GM21515 (cell line): ENCODE results near the gene SMIM15.
"Not testable (repeated sequence)": the region's sequence is repeated elsewhere in the genome, so short reads cannot be mapped to it uniquely, and the experiment has no call there.

ENCODE experiments used
- ATAC-seq: cut with Tn5 transposase; IDR thresholded peaks from one replicate; pipeline ENCODE4 v1.9.1; 2021; ENCODE audit not compliant: unreplicated experiment

The SMIM15 gene, protein sequence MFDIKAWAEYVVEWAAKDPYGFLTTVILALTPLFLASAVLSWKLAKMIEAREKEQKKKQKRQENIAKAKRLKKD

DNA sequence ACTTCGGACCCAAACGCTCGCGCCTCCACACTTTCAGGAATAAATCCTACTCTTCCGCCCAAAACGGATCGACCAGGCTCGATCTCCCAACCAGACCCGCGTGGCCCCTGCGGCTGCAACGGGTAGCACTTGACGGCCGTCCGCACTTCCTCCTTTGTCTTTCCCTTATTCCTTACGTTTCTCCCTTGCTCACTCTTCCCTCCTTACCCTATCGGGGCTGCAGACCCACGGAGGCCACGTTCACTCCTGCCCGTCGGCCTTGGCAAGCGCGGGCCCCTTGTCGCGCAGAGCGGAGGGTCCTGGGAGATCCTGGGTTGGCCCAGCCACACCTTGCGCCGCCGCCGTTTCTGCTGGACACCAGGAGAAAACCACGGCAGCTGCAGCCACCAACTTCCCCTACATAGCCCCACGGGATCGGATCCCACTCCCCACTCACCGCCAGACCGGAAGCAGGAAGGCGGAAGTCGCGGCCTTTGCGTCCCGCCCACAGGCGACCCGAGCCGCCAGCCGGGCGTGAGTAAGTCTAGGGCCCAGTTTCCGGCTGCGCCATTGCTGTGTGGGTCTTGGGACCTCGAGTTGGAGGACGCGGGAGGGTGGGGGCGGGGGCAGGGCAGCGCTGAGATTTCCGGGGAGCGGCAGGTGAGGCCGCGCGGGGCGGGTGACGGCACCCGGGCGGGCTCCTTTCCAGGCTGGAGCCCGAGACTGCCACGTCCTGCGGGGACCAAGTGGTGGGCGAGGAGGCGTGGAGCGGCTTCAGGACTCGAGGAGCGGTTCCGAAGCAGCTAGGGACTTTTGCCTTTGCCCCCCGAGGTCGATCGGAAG is at the start of gene SMIM15:
Gene SMIM15 (minus strand): TSS at position 459 of the 822 bp plus-strand sequence. CDS start 2,297 bp downstream, outside the sequence.
- peak; percentile 97 for ATAC-seq

DNA sequence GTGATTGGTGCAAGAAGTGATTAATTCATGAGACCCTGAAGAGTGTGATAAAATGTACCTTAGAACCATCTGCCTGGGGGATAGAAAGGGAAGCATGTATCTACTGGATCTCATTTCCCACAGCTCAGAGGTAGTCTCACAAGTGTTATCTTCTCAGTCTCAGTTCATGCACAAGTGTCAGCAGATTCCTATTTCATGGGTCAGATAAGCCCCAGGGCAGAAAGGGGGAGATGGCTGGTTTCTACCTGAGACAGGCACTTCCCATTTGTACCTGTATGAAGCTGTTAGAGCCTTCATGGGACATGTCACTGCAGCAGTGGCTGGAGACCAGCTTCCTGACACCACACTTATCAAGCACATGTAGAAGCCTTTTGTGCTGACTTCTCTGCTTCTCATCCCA is 45.6 kb upstream of the SMIM15 start:
- no peak for ATAC-seq

DNA sequence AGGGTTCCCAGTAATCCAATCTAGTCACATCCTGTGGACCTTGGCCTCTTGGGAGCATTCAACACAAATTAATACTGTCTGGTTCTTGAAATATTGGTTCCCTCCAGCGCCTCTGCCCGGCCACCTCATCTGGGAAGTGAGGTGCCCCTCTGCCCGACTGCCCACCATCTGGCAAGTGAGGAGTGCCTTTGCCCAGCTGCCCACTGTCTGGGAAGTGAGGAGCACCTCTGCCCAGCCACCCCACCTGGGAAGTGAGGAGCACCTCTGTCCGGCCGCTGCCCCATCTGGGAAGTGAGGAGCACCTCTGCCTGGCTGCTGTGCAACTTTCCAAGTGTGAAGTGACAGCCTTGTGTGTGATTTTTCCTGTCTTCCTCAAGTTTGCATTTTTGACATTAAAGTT is 42.7 kb upstream of the SMIM15 start:
- ATAC-seq: no peak

DNA sequence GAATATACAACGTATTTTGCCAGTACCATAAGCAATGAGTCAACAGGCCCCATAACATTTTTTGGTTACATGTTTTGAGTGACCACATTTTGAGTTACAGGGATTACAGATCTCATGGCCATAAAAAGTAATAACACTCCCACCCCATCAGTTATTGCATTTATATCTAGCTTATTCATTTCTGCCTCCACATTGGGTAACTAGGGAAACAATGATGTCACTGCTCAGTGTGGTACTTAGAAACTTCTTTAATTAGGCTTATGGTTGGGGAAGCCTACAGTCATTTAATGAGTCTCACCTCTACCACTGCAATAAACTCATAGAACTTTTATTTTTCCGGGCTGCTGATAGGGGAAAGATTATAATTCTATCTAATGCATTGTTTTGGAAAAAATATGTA is 39.9 kb upstream of the SMIM15 start:
- no peak for ATAC-seq

DNA sequence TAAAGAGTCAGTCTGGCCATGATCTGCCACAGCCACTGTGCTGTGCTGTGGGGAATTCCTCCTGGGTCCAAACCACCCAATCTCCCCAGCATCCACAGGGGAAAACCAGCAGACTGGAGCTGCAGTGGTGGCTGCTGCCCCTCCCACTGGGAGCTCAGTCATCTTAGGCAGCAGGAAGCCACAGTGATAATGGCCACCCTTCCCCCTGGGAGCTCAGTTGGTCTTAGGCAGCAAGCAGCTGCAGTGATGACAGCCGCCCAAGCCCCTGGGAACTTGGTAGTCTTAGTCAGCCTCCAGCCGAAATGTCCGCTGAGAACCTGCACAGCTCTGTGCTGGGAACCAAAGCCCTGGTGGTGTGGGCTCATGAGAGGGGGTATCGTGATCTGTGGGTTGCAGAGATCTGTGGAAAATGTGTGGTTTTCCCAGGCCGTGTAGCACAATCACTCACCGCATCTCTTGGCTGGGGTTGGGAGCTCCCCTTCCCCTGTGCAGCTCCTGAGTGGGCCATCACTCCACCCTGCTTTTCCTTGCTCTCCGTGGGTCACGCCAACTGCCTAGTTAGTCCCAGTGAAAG is 38.4 kb upstream of the SMIM15 start:
- ATAC-seq: peak; percentile 70

DNA sequence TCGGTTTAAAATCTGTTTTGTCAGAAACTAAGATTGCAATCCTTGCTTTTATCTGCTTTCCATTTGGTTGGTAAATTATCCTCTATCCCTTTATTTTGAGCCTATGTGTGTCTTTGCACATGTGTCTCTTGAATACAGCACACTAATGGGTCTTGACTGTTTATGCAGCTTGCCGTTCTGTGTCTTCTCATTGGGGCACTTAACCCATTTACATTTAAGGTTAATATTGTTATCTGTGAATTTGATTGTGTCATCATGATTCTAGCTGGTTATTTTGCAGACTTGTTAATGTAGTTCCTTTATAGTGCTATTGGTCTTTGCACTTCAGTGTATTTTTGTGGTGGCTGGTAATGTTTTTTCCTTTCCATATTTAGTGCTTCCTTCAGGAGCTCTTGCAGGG is 36.3 kb upstream of the SMIM15 start:
- ATAC-seq: no peak

DNA sequence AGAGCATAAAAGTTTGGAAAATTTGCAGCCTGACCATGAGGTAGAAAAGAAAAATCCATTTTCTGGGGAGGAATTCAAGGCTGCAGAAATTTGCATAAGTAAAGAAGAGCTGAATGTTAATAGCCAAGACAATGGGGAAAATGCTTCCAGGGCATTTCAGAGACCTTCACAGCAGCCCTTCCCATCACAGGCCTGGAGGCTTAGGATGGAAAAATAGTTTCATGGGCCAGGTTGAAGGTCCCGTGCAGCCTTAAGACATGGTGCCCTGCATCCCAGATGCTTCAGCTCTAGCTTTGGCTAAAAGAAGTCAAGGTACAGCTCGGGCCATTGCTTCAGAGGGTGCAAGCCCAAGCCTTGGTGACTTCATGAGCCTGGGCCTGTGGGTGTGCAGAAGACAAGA is 25.6 kb upstream of the SMIM15 start:
- ATAC-seq: not testable (repeated sequence)

DNA sequence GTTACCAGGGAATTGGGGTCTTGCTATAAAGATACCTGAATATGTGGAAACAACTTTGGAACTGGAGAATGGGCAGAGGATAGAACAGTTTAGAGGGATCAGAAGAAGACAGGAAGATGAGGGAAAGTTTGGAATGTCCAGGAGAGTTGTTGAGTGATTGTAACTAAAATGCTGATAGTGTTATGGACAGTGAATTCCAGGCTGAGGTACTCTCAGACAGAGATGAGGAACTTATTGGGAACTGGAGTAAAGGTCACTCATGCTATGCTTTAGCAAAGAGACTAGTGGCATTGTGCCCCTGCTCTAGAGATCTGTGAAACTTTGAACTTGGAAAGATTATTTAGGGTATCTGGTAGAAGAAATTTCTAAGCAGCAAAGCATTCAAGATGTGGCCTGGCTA is 25.1 kb upstream of the SMIM15 start:
- ATAC-seq: not testable (repeated sequence)

DNA sequence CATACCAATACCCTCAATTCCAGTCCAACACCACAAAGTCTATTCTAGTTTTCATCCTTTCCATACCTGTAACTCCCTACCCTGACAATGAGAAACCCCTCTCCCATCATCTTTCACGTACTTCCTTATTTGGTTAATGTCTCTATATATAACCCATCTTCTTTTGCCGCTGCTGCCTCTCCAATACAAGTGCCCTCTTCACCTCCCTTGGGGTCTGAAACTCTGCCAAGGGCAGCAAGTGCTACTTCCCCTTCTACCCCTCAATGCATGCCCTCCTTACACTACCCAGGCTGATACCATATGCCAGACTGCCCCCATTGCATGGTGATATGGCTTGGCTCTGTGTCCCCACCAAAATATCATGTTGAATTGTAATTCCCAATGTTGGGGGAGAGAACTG is 24.4 kb upstream of the SMIM15 start:
- no peak for ATAC-seq

DNA sequence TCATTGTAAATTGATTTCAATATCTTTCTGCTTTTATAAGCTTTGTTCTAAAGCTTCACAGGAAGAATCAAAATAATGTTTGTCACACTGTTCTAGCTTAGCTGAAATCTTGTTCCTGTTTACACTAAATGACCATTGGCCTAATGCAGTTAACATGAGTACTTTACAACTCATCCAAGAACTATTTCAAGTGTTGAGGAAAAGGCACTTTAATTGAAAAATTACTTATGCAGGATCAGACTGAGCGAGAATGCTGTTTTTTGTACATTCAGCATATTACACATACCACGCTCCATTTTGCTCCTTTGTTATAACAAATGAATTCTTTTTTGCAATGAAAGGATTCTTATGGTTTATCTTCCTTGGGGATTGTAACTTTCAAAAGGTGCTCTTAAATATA is 22.4 kb upstream of the SMIM15 start:
- no peak for ATAC-seq

DNA sequence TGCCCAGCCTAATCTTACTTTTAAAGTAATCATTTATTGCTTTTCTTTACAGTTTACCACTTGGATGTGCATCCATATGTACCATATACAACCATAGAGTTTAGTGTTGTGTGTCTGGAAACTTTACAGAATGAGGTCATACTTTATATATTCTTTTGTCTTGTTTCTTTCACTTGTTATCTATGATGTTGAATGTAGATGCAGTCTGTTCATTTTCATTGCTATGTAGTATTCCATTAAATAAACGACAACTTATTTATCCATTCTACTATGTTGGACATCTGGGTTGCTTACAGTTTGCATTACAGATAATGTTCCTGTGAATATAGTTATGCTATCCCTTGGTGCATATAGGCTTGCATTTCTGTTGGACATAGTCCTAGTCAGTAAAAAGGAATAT is 21.3 kb upstream of the SMIM15 start:
- ATAC-seq: no peak

DNA sequence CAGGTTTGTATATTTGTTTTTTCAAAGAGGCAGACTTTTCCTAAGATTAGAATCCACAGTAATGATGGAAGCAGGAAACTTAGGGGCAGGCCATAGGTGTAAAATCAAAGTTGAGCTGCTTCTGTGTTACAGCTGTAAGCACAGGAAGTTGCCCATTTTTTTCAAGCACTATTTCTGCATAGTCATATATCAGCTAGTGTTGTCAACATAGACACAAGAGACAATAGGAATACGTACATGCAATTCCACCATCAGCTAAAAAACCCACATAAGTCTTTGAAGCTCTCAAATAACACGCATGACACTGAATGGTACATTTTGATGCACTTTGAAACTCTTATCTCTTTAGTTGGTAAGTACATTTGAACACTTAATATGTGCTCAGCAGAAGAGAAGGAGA is 20.2 kb upstream of the SMIM15 start:
- no peak for ATAC-seq

DNA sequence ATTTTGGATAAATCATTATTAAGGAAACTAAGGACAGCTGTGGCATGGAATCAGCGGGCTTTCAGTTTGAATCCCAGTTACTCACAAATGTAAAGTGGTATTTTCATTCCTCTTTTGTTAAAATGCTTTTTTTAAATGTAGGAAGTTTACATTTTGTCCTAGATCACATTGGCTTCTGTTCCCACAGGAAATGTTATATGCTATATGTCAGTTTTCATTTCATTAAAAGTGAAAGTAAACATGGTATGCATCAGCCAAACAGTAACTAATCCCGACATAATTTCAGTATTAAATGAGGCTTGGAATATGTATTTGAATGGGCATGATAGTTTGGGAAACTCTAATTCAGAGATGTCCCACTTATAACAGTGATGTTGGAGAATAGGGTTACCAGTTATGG is 18.6 kb upstream of the SMIM15 start:
- no peak for ATAC-seq

DNA sequence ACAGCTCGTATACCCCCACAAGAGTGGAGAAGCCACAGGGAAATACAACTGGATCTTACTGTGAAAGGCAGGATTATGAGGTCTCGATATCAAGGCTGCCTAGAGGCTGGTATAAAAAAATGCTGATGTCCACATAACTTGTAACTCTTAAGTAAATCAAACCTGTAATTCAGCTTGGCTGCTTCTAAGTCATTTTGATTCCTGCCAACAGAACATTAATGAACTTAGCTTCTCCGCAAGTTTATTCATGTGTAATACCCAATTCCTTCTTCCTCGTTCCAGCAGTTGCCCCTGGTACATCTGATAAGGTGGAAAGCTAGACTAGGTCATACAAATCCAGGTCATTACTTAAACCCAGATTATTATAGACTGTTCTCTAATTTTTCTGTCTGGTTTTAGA is 16.4 kb upstream of the SMIM15 start:
- no peak for ATAC-seq

DNA sequence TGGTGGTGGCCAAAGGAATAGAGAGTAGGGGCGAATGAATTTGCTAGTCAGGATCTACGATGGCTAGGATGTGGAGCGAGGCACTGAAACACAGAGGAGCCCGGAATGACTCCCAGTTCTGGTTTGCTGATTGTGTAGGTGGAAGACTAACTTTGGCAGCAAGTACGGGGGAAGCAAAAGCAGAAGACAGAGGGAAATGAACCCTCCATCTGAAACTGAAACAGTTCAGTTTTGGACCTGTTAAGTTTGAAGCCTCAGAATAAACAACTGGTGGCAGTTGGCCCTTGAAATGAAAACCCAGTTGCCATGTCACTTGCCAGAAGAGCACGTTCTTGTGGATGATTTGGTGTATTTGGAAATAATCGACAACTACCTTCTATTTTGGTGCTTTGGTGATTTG is 15.4 kb upstream of the SMIM15 start:
- ATAC-seq: peak; percentile 86

DNA sequence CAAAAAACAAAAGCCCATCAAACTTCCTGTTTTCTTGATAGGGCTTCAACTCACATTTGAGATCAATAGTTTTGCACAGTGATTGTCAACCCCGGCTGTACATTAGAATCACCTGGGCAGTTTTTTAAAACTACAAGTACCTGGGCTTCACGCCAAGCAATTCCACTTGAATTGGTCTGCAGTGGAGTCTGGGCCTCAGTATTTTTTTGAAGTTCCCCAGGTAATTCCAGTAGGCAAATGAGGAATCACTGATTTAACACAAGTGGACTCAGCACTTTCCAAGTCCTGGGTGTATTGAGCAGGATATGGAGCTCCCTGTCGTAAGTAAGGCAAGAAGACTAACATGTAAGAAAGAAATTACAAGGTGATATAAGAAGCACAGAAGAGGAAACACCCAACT is 14.8 kb upstream of the SMIM15 start:
- no peak for ATAC-seq

DNA sequence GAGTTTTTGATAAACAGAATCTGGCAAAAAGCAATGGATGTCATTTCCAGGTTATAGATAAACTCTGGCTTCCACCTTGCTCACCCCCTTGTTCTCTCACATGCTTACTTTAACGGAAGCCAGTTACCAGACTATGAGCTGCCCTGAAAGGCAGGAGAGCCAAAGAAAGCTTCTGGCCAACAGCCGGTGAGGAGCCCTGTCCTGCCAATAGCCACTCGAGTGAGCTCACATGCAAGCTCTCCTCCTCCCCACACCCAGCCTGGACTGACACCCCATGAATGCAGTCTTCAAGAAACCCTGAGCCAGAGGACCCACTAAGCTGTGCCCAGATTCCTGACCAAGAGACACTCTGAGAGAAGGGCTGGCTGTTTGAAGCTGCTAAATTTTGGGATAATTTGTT is 14.4 kb upstream of the SMIM15 start:
- ATAC-seq: no peak

DNA sequence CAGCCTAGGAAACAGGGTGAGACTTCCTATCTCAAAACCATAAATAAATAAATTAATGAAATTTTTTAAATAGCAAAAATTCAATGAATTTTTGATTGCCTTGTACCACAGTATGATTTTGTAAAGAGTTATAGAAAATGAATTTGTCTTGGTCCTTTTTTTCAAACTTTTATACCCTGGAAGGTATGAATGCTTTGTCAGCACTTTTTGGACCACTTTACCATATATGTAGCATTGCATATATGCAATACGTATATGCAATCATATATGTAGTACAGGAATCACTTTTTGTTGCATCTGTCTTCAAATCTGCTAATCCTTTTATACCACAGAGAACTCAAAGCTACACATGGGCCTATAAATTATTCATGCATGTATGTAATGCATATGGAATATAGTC is 9.2 kb upstream of the SMIM15 start:
- ATAC-seq: no peak

DNA sequence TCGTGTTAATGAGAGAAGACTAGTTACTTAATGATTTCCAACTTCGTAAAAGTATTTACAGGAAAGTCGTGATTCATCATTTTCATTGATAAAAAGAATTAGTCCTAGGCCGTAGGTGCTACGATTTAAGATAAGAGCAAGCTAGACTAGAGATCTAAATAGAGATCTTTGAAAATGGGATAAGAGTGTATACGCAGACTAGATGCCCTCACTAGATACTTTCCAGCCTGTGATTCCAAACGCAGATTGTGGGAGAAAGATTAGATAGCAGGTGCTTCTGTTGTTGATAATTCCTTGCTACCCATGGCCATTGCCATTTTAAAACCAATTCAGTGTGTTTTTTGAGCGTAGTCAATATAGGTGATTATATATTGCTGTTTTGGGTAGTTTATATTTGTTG is 6.7 kb upstream of the SMIM15 start:
- ATAC-seq: no peak

DNA sequence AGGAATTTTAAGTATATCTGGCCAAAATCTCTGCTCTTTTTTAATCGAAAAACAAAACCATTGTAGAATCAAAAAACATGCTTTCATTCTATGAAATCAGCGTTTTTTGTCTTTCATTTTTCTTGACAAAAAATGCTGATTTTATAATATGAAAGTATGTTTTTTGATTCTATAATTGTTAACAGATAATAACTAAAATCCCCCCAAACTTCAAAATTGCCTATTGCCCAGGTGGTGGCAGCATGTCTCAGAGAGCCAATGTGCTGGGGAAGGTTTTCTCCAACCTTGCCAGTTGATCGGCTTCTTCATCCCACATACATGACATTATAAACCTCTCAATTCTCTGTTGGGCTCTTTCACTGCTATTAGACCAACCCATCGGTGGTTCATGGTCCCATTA is 5.1 kb upstream of the SMIM15 start:
- ATAC-seq: no peak

DNA sequence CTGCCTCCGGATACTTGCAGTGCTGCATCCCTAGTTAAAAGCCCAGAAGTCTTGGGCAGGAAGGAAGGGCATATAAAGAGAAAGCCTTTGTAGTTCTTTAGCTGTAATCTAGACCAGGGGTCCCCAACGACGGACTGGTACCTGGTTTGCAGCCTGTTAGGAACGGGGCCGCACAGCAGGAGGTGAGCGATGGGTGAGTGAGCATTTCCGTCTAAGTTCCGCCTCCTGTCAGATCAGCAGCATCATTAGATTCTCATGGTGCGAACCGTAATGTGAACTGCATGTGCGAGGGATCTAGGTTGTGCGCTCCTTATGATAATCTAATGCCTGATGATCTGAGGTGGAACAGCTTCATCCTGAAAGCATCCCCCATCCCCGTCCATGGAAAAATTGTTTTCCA is 1.6 kb upstream of the SMIM15 start:
- no peak for ATAC-seq

DNA sequence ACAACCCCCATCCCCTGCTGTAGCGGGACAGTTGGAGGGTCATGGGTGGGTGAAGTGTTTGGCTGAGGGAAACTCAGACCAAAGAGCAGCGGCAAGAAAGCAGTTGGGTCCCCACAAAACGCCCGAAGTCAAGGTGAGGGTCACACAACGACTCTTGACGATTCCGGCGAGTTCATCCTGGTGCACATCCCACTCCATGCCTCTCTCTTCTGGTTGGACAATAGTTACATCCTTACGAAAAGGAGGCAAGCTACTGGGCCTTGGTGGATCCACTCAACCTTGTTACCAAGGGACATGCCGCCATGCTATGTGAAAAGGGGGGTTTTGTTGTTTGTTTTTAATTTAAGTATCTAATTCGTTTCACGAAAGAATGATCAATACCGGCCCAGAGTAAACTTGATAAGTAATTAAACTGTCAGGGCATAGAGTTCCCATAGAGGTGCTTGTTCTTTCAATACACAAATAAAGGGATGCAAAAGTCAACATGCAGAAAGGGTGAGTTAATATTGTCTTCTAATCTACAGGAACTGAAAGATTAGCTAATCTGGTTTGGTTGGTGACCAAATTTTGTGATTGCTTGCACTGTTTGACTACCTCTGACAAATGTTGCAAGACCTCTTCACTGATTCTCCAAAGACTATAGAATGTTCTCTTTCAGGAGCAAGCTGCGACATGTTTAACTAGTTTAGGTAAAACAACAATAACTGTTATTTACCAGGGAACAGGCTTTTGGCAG is 732 bp upstream of the SMIM15 start:
- no peak for ATAC-seq
